Stimulated activated CD4-positive, alpha-beta T cell treated with anti-CD3 and anti-CD28 coated beads, Interleukin-4, amount 100 ng/mL, for 48 hours (primary cell): Measurements from ENCODE around the gene MOK.
A peak's percentile ranks its signal among the peaks of the same experiment; 100 is the strongest.
"Not testable (repeated sequence)": the region's sequence is repeated elsewhere in the genome, so short reads cannot be mapped to it uniquely, and the experiment has no call there.

Source experiments
- DNase-seq, 2 donors: peaks; one replicate each; pipeline ENCODE4 v3.0.0-alpha.2; 2020; ENCODE audit warnings: low read depth in 2 of 2

The MOK gene

GRCh38 chr14:102304611-102305506 is at the start of gene MOK:
TSS of gene MOK (minus strand) at chr14:102305164. CDS start at chr14:102304968, 196 bp downstream.
- peak; percentile 90 to 96 for DNase-seq

GRCh38 chr14:102353126-102353619 is 48.2 kb upstream of the MOK start:
- no peak for DNase-seq

- DNase-seq = no peak
Measured at GRCh38 chr14:102352213-102352612, 47.2 kb upstream of the MOK start.

- not testable (repeated sequence) for DNase-seq
Measured at GRCh38 chr14:102351593-102351992, 46.6 kb upstream of the MOK start.

GRCh38 chr14:102351023-102351422 is 46.1 kb upstream of the MOK start:
- no peak for DNase-seq

- DNase-seq = no peak
Measured at GRCh38 chr14:102348376-102348775, 43.4 kb upstream of the MOK start.

- no peak for DNase-seq
Measured at GRCh38 chr14:102346645-102347044, 41.7 kb upstream of the MOK start.

GRCh38 chr14:102345232-102345631 is 40.3 kb upstream of the MOK start:
- DNase-seq = no peak

GRCh38 chr14:102344485-102344884 is 39.5 kb upstream of the MOK start:
- no peak for DNase-seq

GRCh38 chr14:102344084-102344483 is 39.1 kb upstream of the MOK start:
- no peak for DNase-seq

- DNase-seq = no peak
Measured at GRCh38 chr14:102342238-102342637, 37.3 kb upstream of the MOK start.

- no peak for DNase-seq
Measured at GRCh38 chr14:102341566-102341965, 36.6 kb upstream of the MOK start.

GRCh38 chr14:102338724-102339123 is 33.8 kb upstream of the MOK start:
- DNase-seq = no peak

- DNase-seq = no peak
Measured at GRCh38 chr14:102335163-102335562, 30.2 kb upstream of the MOK start.

GRCh38 chr14:102333795-102334705 is 29.1 kb upstream of the MOK start:
- DNase-seq = no peak

- DNase-seq = no peak
Measured at GRCh38 chr14:102333390-102333789, 28.4 kb upstream of the MOK start.

GRCh38 chr14:102330806-102331205 is 25.8 kb upstream of the MOK start:
- no peak for DNase-seq

- not testable (repeated sequence) for DNase-seq
Measured at GRCh38 chr14:102329381-102329780, 24.4 kb upstream of the MOK start.

GRCh38 chr14:102326583-102326982 is 21.6 kb upstream of the MOK start:
- DNase-seq = no peak

GRCh38 chr14:102325791-102326345 is 20.9 kb upstream of the MOK start:
- no peak for DNase-seq

- no peak for DNase-seq
Measured at GRCh38 chr14:102323102-102323501, 18.1 kb upstream of the MOK start.
